ENCODE results near the gene SMIM43. TPM values are rescaled to one million over a fixed set of nuclear protein-coding genes. Genes with fewer than 3 reads are reported as not detected.

Gene SMIM43
- total RNA-seq: 0.36 and 0.99 TPM in 2 replicates
- 1.1 TPM for polyA plus RNA-seq (2012)

- peak; percentile 35 for DNase-seq (ENCODE audit: low read depth)
Observed at GRCh38 chr4:121764702-121765367, at the start of gene SMIM43. Gene SMIM43, minus strand, starts transcription at chr4:121765164. Its CDS starts 59 bp downstream, at chr4:121765105.

- no peak for DNase-seq (ENCODE audit: low read depth)
Observed at GRCh38 chr4:121814756-121815155, 49.8 kb upstream of the SMIM43 start.

GRCh38 chr4:121811122-121811521, 46.2 kb upstream of the SMIM43 start:
- no peak for DNase-seq (ENCODE audit: low read depth)

GRCh38 chr4:121806411-121806810, 41.4 kb upstream of the SMIM43 start:
- DNase-seq (ENCODE audit: low read depth): no peak

GRCh38 chr4:121801715-121802075, 36.7 kb upstream of the SMIM43 start:
- DNase-seq (ENCODE audit: low read depth): no peak

GRCh38 chr4:121800961-121801714, 36.2 kb upstream of the SMIM43 start, which contains the start of gene EXOSC9:
Gene EXOSC9, plus strand, starts transcription at chr4:121801323. Its CDS starts 102 bp downstream, at chr4:121801425.
- DNase-seq (ENCODE audit: low read depth): peak; percentile 97

GRCh38 chr4:121800638-121800960, 35.6 kb upstream of the SMIM43 start:
- no peak for DNase-seq (ENCODE audit: low read depth)

- no peak for DNase-seq (ENCODE audit: low read depth)
Observed at GRCh38 chr4:121799867-121800501, 35.0 kb upstream of the SMIM43 start.

- DNase-seq (ENCODE audit: low read depth): no peak
Observed at GRCh38 chr4:121799208-121799823, 34.4 kb upstream of the SMIM43 start.

GRCh38 chr4:121796283-121796682, 31.3 kb upstream of the SMIM43 start:
- DNase-seq (ENCODE audit: low read depth): no peak

- DNase-seq (ENCODE audit: low read depth): no peak
Observed at GRCh38 chr4:121794505-121795188, 29.7 kb upstream of the SMIM43 start.

- DNase-seq (ENCODE audit: low read depth): no peak
Observed at GRCh38 chr4:121792966-121793365, 28.0 kb upstream of the SMIM43 start.

- DNase-seq (ENCODE audit: low read depth): peak; percentile 61
Observed at GRCh38 chr4:121791481-121791880, 26.5 kb upstream of the SMIM43 start.

- no peak for DNase-seq (ENCODE audit: low read depth)
Observed at GRCh38 chr4:121790976-121791375, 26.0 kb upstream of the SMIM43 start.

- DNase-seq (ENCODE audit: low read depth): no peak
Observed at GRCh38 chr4:121789960-121790829, 25.2 kb upstream of the SMIM43 start.

- DNase-seq (ENCODE audit: low read depth): no peak
Observed at GRCh38 chr4:121789455-121789854, 24.5 kb upstream of the SMIM43 start.

GRCh38 chr4:121788896-121789295, 23.9 kb upstream of the SMIM43 start:
- no peak for DNase-seq (ENCODE audit: low read depth)

- no peak for DNase-seq (ENCODE audit: low read depth)
Observed at GRCh38 chr4:121786221-121786620, 21.3 kb upstream of the SMIM43 start.

- peak; percentile 93 for DNase-seq (ENCODE audit: low read depth)
Observed at GRCh38 chr4:121785479-121785878, 20.5 kb upstream of the SMIM43 start.

GRCh38 chr4:121784975-121785374, 20.0 kb upstream of the SMIM43 start:
- peak; percentile 95 for DNase-seq (ENCODE audit: low read depth)

All from myocyte (in vitro differentiated cells).